Coronary artery (tissue), 2 donors: Measurements from ENCODE around the gene PCMTD2.

Experiments
- DNase-seq: peaks from one replicate; pipeline ENCODE4 v3.0.0-alpha.2; 2017; ENCODE audit warnings: low spot score
- H3K27ac ChIP-seq, 2 donors: fragments of 200-600 bp; sonication (generic); one replicate each; pipeline ENCODE4 v1.5.1; 2016 to 2019
- H3K4me3 ChIP-seq: fragments of 200-600 bp; sonication (generic); 2 replicates; pipeline ENCODE4 v1.5.1; 2016; ENCODE audit warnings: mild to moderate bottlenecking, moderate library complexity
- CTCF ChIP-seq: fragments of 200-600 bp; sonication (generic); IDR thresholded peaks from one replicate; pipeline ENCODE4 v1.5.1; 2019; ENCODE audit warnings: antibody characterized with exemption

Gene PCMTD2

DNA sequence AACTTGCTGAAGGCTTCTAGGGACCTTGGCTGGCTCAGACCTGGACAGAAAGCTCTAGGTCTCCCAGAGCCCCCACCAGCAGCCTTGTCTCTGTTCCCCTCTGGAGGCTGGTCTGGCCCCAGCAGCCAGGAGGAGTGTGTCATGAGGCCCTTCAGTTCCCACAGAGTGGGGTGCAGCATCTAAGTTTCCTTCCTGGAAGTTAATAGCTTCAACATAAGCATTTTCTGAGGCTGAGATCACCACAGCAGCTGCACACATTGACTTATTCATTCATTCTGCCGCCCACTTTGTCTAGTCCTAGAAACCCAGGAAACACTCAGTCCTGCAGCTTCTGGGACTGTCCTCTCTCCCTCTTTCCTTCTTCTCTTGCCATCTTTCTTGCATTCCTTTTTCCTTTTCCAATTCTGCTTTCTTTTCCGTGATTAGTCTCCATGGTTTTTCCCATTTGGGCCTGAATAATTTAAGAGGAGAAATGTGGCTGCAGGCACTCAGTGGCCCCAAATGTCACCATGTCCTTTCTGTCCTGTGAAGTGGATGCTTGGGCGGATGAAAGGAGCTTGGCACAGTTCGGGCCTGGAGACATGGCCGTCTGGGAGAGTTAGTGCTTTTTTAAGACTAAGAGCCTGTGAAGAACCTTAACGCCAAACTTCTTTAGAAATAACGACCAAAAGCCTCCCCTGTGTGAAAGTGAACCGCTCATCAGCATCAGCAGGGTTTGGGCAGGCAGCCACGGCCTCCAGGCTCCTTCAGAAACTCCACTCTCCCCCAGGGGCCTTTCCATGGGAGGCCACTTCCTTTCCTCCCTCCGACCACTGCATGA, 31.0 kb upstream of the PCMTD2 start:
- DNase-seq = no peak
- no peak for TF ChIP-seq CTCF

GRCh38 chr20:64225171-64225595, 30.4 kb upstream of the PCMTD2 start:
- no peak overlapping the region for H3K4me3 ChIP-seq
- no peak for DNase-seq
- no peak for TF ChIP-seq CTCF
- no peak overlapping the region for H3K27ac ChIP-seq

More for the DNA sequence above, 31.0 kb upstream of the PCMTD2 start:
- Histone ChIP-seq H3K27ac (no peak overlapping the region), H3K4me3 (no peak overlapping the region)

GRCh38 chr20:64225828-64226598, 29.5 kb upstream of the PCMTD2 start:
- H3K27ac ChIP-seq = no peak overlapping the region
- DNase-seq = no peak
- no peak overlapping the region for H3K4me3 ChIP-seq
- TF ChIP-seq CTCF = no peak

- no peak overlapping the region for H3K4me3 ChIP-seq
- no peak overlapping the region for H3K27ac ChIP-seq
- no peak for DNase-seq
- no peak for TF ChIP-seq CTCF
Measured at GRCh38 chr20:64226686-64227580, 28.6 kb upstream of the PCMTD2 start.

DNA sequence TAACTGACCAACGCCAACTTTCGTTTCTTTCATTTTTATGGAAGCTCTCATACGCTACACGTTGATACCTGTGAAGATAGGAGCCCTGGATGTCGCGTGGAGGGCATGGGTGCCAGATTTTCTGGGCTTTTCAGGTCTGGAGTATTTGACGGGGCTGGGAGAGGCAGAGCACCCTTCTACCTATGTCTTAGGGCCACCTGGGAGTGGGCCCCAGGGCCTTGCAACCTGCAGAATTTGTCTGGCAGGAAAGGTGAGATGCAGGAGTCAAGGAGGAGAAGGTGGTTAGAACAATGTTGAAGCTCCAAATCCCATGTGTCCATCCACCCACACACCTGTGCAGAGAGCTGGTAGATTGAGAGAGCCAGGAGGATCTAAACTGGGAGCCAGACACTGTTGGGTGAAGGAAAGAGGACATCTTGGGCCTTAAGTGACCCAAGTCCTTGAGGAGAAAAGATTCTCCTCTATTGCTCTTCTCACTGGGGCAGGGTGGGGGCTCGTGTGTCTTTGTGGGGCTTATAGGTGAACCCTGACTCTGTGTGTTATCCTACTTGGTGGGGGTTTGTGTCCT, 27.4 kb upstream of the PCMTD2 start:
- DNase-seq = no peak
- Histone ChIP-seq H3K4me3 (no peak overlapping the region), H3K27ac (no peak overlapping the region)
- no peak for TF ChIP-seq CTCF

DNA sequence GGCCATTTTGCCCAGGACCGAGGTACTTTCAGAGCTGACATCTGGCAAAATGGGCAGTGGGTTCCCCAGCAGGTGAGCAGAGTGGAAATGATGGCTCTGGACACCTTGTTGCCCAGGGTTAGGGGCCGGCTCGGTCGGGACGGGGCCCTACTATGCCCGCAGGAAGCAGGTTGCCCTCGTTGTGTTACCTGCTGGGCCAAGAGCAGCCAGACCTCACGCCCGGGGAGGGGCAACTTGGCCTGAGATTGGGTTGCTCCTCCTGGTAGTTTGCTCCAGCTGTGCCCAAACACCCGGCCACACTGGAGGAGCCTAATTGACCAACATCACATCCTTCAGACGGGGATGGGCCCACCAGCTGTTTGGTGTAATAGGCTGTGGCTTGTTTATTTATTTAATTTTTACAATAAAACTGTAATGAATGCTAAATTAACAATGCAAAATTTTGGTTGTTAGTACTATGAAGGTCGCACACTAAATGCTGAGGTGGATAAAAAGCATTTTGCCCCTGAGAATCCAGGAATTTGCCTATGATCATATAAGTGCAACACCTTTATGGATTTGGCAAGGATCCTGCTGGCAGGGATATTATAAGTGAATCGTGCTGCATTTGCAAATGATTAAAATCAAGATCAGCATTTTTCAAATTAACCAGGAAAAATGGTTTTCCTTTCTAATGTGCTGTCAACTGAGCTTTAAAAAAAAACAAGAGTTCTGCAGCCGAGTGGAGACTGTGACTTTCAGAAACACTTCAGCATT, 26.6 kb upstream of the PCMTD2 start:
- Histone ChIP-seq H3K27ac (no peak overlapping the region), H3K4me3 (no peak overlapping the region)
- TF ChIP-seq CTCF = no peak
- DNase-seq = no peak
